ENCODE data around the gene SLC7A6. TPM values are rescaled to one million over a fixed set of nuclear protein-coding genes. Genes with fewer than 3 reads are reported as not detected.

The SLC7A6 gene
- total RNA-seq, 1 donor from 2014 or later = 1.6 TPM

DNA sequence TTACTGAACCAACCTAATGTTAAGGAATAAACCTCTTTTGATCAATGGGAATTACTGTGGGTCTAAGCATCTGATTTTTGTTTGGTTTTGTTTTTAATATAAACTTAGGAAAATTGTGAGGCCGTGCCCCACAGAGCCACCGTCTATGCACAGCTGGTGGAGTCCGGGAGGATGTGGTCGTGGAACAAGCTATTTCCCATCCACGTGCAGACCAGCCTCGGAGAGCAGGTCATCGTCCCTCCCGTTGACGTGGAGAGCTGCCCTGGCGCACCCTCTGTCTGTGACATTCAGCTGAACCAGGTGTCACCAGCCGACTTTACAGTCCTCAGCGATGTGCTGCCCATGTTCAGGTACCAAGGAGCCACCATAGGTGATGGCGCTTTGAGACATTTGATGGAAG lies 74.9 kb downstream of the SLC7A6 start:
- DNase-seq (ENCODE audit: low spot score) = no peak
- ATAC-seq = no peak

DNA sequence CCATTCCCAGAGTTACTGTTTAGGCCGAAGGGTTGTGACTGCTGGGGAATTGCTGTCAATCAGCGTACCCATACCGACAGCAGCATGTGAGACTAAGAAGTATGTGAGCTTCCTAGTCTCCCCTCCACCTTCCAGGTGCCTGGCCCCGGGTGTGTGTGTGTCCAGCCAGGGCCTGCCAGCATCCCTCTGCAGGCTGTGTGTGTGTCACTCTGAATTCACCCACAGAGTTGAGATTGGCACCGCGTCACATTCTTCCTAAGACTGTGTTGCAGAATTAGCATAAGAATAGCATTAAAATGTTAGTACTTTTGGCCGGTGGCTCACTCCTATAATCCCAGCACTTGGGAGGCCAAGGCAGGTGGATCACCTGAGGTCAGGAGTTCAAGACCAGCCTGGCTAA lies 78.3 kb downstream of the SLC7A6 start:
- ATAC-seq (no peak), DNase-seq (ENCODE audit: low spot score) (no peak)

DNA sequence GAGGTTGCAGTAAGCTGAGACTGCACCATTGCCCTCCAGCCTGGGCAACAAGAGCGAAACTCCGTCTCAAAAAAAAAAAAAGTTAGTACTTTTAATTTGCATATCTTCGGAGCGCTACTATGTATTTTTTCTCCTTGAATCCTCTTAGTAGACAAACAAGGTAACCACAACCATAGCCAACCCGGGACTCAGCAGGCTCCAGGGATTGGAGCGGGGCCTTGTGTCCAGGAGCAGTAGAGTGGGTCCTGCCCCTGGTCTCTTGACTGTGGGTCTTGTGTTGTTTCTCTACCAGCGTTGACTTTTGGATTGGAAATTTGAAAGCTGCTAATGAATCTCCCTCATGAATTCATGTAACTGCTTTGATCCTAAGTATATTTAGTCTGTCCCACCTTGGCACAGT lies 78.8 kb downstream of the SLC7A6 start:
- ATAC-seq = no peak
- no peak for DNase-seq (ENCODE audit: low spot score)

DNA sequence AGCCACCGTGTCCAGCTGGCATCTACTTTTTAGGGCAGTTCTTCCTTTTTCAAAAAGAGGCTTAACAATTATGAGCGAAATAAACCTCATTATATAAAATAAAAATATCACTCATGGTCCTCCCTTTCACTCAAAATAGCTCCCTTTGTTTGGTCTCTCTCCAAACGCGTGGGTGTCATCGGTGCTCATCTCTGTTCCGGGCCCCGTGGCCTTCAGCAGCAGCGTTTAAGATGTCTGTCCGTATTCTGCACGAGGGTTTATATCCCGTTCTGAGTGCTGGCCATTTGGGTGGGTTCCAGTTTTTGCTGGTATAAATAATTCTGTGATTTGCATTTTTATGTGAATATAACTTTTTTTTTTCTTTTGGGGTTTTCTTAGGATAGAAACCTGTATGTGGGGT lies 79.9 kb downstream of the SLC7A6 start:
- no peak for ATAC-seq
- DNase-seq (ENCODE audit: low spot score) = no peak

DNA sequence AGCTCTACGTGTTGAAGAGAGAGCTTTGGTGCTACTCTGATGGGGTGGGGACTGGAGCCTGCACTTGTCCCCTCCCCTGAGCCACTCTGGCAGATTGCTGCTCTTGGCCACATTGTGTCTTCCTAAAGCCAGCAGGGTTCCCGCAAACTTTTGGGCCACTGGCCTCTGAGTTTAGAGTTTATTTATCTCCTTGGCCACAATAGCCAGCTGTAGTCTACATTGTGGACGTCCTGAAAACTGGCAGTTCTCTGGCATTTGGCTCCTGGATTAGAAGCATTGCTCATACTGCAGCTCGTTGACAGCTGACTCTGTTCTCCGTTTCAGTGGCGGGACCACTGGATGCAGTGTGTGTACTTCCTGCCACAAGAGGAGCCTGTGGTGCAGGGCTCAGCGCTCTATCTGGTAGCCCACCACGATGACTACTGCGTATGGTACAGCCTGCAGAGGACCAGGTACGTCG lies 81.1 kb downstream of the SLC7A6 start:
- ATAC-seq (peak; percentile 78), DNase-seq (ENCODE audit: low spot score) (peak; percentile 84)

DNA sequence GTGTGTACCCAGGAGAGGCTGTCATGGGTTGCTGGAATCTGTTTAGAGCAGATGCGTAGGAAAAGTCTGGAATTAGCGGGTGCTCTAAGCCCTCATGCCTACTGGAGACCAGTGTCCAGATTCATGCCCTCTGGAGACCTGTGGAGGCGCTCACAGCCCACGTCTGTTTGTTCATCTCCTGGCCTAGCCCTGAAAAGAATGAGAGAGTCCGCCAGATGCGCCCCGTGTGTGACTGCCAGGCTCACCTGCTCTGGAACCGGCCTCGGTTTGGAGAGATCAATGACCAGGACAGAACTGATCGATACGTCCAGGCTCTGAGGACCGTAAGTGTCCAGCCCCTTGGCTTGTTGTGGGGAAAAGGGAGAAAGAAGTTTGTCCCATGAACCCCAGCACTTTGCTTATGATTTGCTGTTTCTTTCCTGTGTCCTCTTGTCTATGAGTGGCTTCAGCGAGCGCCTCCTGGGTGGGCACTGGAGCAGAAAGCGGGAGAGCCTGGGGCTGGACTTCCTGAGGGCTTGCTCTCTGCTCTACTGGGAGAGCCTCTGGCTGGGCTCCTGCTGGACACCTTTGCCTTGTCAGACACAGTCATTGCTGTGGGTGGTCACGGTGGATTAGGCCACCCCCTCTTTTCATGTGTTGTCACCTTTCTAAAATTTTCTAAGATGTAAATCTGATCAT lies 81.8 kb downstream of the SLC7A6 start:
- peak; percentile 90 for ATAC-seq
- DNase-seq (ENCODE audit: low spot score) = peak; percentile 90

DNA sequence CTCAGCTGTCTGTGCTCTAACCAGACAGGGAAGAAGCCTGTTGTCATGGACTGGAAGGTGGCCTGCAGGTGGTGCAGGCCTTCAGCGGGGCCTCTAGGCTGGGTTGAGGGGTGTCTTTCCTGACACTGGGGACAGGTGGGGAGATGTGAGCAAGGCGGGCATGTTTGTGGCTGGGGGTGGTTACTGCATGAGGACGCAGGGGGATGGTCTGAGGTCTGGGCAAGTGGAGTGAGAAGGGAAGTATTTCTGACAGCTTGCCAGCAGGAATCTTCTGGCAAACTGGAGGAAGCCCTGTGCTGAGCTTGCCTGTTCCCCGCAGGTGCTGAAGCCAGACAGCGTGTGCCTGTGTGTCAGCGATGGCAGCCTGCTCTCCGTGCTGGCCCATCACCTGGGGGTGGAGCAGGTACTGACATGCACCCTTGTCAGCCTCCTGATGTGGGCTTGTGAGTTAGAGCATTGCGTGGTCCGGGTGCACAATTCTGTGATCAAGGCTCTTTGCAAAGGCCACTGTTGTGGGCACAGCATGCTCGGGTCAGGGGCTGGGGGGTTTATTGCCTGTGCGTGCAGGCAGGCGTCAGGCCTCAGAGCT lies 82.7 kb downstream of the SLC7A6 start:
- ATAC-seq (no peak), DNase-seq (ENCODE audit: low spot score) (no peak)

DNA sequence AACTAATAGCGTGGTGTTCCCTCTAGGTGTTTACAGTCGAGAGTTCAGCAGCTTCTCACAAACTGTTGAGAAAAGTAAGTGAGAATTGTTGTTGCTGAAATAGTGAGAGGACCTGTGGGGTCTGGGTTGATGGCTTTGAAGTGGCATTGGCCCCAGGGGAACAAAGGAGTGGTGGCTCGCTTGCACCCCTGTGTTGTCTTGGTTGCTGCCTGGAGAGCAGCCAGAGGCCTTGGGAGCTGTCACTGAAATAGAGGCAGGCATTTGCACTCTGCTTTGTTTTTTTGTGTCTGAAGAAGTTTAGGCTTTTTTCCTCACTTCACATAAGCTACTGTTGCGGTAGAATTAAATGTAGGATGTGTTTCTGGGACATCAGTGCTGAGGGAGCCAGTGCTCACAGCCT lies 83.3 kb downstream of the SLC7A6 start:
- DNase-seq (ENCODE audit: low spot score) = no peak

DNA sequence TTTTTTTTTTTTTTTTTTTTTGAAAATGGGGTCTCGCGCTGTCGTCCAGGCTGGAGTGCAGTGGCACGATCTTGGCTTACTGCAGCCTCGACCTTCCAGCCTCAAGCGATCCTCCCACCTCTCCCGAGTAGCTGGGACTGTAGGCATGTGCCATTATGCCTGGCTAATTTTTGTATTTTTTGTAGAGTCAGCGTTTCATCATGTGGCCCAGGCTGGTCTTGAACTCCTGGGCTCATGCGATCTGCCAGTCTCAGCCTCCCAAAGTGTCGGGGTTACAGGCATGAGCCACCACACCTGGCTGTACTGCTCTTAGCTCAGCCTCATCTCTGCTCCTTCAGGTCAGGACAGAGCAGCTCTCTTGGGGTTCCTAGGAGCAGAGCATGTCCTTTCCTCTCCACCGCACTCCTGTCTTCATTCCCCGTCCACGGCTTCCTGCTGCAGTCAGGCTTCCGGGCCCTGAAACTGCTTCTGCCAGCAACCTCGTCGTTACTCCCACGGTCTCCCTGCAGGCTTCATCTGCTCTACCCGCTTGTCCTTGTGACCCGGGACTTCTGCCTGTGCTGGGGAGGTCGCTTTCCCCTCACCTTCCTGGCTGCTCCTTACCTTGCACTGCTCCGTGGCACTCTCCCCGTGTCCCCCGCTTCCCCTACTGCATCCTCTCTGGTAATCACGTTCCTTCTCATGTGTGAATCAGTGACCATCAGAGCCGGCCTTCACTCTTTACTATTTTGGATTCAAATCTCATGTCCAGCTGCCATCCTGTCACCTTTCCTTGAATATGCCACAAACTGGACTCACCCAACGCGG lies 84.5 kb downstream of the SLC7A6 start:
- ATAC-seq = no peak
- no peak for DNase-seq (ENCODE audit: low spot score)

More for the DNA sequence above, 83.3 kb downstream of the SLC7A6 start:
- no peak for ATAC-seq

DNA sequence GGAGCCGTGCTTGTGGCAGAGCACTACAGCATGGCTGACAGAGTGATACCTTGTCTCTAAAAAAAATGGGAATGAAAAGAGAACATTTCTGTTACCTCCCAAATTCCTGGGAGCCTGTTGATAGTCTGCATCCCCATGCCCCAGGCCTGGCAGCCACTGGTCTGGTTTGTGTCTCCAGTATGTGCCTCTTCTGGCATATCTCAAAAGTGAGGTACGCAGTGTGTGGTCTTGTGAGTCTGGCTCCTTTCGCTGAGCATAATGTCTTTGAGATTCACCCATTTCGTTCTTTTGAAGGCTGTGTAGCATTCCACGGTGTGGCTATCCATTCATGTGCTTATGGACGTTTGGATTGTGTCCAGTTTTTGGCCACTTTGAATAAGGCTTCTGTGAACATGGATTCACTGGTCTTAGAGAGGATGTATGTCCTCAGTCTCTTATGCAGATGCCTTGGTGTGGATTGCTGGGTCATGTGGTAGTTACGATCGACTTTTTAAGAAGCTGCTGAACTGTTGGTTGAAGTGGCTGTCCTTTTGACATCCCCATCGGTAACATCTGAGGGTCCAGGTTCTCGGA lies 85.6 kb downstream of the SLC7A6 start:
- ATAC-seq = no peak
- no peak for DNase-seq (ENCODE audit: low spot score)

DNA sequence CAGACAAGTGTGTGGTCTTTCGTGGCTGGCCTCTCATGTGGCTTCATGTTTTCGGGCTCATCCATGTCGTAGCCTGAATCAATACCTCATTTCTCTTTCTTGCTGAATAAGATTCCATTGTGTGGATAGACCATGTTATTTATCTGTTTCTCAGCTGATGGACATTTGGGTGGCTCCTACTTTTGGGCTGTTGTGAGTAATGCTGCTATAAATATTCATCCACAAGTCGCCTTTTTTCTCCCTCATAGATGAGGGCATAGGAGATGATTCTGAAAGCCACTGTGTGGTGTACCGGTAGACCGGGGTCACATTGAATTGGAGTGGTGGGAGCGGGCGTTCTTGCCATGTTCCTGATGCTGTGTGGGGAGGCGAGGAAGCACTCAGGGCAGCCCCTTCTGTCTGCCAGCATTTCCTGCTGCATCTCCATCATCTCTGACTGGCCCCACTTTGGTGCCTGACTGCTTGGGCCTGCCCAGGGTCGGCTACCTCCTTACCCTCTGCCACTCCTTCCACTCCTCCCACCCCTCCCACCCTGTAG lies 86.6 kb downstream of the SLC7A6 start:
- DNase-seq (ENCODE audit: low spot score) = no peak
- ATAC-seq = no peak

Other genes with a start within 250 kb of the SLC7A6 start
- gene DPEP2NB, start 248.6 kb upstream of the SLC7A6 start, total RNA-seq = not detected
- 5.1 TPM for gene DDX28, start 241.3 kb upstream of the SLC7A6 start, total RNA-seq
- 7.6 TPM for gene DUS2, start 241.2 kb upstream of the SLC7A6 start, total RNA-seq
- gene NFATC3, start 179.2 kb upstream of the SLC7A6 start, total RNA-seq = 27.6 TPM
- 78.9 TPM for gene ESRP2, start 28.4 kb upstream of the SLC7A6 start, total RNA-seq
- gene PLA2G15, start 19.2 kb upstream of the SLC7A6 start, total RNA-seq = 12.5 TPM
- 5.8 TPM for gene SLC7A6OS, start 46.4 kb downstream of the SLC7A6 start, total RNA-seq
- 27.7 TPM for gene PRMT7, start 46.5 kb downstream of the SLC7A6 start, total RNA-seq
- gene SMPD3, start 184.0 kb downstream of the SLC7A6 start, total RNA-seq = 32.7 TPM

Measured in left lobe of liver (tissue), 2 donors.